Measurements from ENCODE around the gene MARCHF3. TPM values are rescaled to one million over a fixed set of nuclear protein-coding genes. Genes with fewer than 3 reads are reported as not detected.

MARCHF3 gene
- total and polyA plus RNA-seq, 10 of the 15 experiments (the other 5 are each of a cell fraction or from before 2014, with no cell fraction given), result 3.6 to 24.1 (median 11.3) TPM

GRCh38 chr5:126858441-126858840 is 171.9 kb downstream of the MARCHF3 start:
- Histone ChIP-seq H4K20me1 (ENCODE audit: control insufficient read depth, insufficient read depth) (no peaks in the 10 kb centered on the region), H3K4me2 (ENCODE audit: control insufficient read depth, insufficient read depth) (no peak overlapping the region), H2AFZ (ENCODE audit: control insufficient read depth, low read depth, low read length) (no peak overlapping the region), H3K4me3 (no peak overlapping the region), H3K27ac (ENCODE audit: control insufficient read depth, insufficient read depth) (no peak overlapping the region), H3K9me3 (replicated peaks; ENCODE audit: control insufficient read depth, insufficient read depth, low read length) (no peaks in the 10 kb centered on the region; the same call in 2 of the 3 replicates), H3K9ac (ENCODE audit: control insufficient read depth, insufficient read depth, low read length) (no peak overlapping the region), H3K4me1 (ENCODE audit: control insufficient read depth, insufficient read depth, low read length) (no peaks in the 10 kb centered on the region), H3K79me2 (ENCODE audit: control insufficient read depth, insufficient read depth, low read length) (no peaks in the 10 kb centered on the region), H3K27me3 (replicated peaks in 1 of 2; ENCODE audit: control insufficient read depth in 2 of 2, insufficient read depth in 2 of 2, low read length in 1 of 2) (no peaks in the 10 kb centered on the region), H3K36me3 (ENCODE audit: control insufficient read depth in 2 of 2, insufficient read depth in 2 of 2, low read length in 1 of 2) (no peaks in the 10 kb centered on the region)
- in situ Hi-C loops (cut with MboI), result loop anchor here (10.0 kb wide), 1 partner anchor 456 kb away; no protein-coding TSS in a partner anchor
- RAD21 ChIA-PET (ENCODE audit: unreplicated experiment), result interaction anchor here (1.0 kb wide), 1 partner anchor 11 kb away, joined by 4 read pairs; no protein-coding TSS in a partner anchor
- WGBS (ENCODE audit: insufficient coverage, insufficient replicate concordance, low lambda C conversion rate, missing lambda C conversion rate), result 97% methylated on average over 11 of the region's 11 CpGs
- CTCF ChIA-PET, result no interaction called here
- FAIRE-seq (no peak), DNase-seq (ENCODE audit: low read depth, low spot score) (no peak), ATAC-seq (no peak)
- POLR2A ChIA-PET, result no interaction called here
- SMC1A ChIA-PET (ENCODE audit: uncharacterized antibody, unreplicated experiment), result no interaction called here
- intact Hi-C loops (cut with micrococcal nuclease; ENCODE audit: unreplicated experiment), result no loop called here
- BruUV-seq (replicated peaks), result no TSS peak
- no peak for TF ChIP-seq HDAC6 (IDR thresholded peaks at IDR 0.05; ENCODE audit: unreplicated experiment)
- no peak for TF ChIP-seq E2F4 (IDR thresholded peaks at IDR 0.05; ENCODE audit: low read depth, low read length)
- no peak for TF ChIP-seq JUNB (IDR thresholded peaks at IDR 0.05)
- no peak for TF ChIP-seq JUND (IDR thresholded peaks at IDR 0.05; ENCODE audit: low read depth, low read length)
- TF ChIP-seq EED (IDR thresholded peaks at IDR 0.05; ENCODE audit: low read depth), result no peak
- TF ChIP-seq ZSCAN29 (IDR thresholded peaks at IDR 0.05), result no peak
- TF ChIP-seq RB1 (IDR thresholded peaks at IDR 0.05; ENCODE audit: borderline replicate concordance), result no peak
- no peak for TF ChIP-seq SUPT20H (IDR thresholded peaks at IDR 0.05; ENCODE audit: borderline replicate concordance, control insufficient read depth, low read depth, low read length)
- no peak for TF ChIP-seq RELA (IDR thresholded peaks at IDR 0.05; ENCODE audit: borderline replicate concordance, partially characterized antibody)
- TF ChIP-seq NR2C1 (IDR thresholded peaks at IDR 0.05), result no peak
- TF ChIP-seq POU2F2 (IDR thresholded peaks at IDR 0.05; ENCODE audit: borderline replicate concordance, low read depth, low read length), result no peak

All from GM12878 (cell line).